Thyroid gland (tissue), 4 donors: ENCODE data around the gene GAB1. TPM values are rescaled to one million over a fixed set of nuclear protein-coding genes. Genes with fewer than 3 reads are reported as not detected.

ENCODE experiments used
- DNase-seq, 2 donors: peaks; one replicate each; pipeline ENCODE4 v3.0.0-alpha.2; 2019
- H3K27ac ChIP-seq, 3 donors: fragments of 200-600 bp; sonication (generic); 1 replicate in 2 of 3; 2 replicates in 1 of 3; pipeline ENCODE4 v1.5.1; 2016 to 2019; ENCODE audit warnings: mild to moderate bottlenecking in 1 of 3, moderate library complexity in 1 of 3
- H3K27me3 ChIP-seq: fragments of 200-600 bp; sonication (generic); one replicate; pipeline ENCODE4 v1.5.1; 2019
- H3K36me3 ChIP-seq, 2 donors: fragments of 200-600 bp; sonication (generic); one replicate each; pipeline ENCODE4 v1.5.1; 2016 to 2019
- H3K4me1 ChIP-seq, 2 donors: fragments of 200-600 bp; sonication (generic); one replicate each; pipeline ENCODE4 v1.5.1; 2017 to 2019
- H3K4me3 ChIP-seq, 3 donors: fragments of 200-600 bp; sonication (generic); replicated peaks in 1 of 3; 1 replicate in 2 of 3; 2 replicates in 1 of 3; pipeline ENCODE4 v1.5.1; 2016; ENCODE audit warnings: mild to moderate bottlenecking in 1 of 3
- H3K9me3 ChIP-seq: fragments of 200-600 bp; sonication (generic); one replicate; pipeline ENCODE4 v1.5.1; 2017
- CTCF ChIP-seq, 6 experiments: fragments of 200-600 bp in 3 of 6; fragments of 450-650 bp in 3 of 6; sonication (generic) in 3 of 6; IDR thresholded peaks; one replicate each; pipeline ENCODE4 v1.5.1; 2016 to 2019; ENCODE audit warnings: antibody characterized with exemption in 6 of 6, mild to moderate bottlenecking in 2 of 6, inconsistent platforms in 1 of 6, moderate library complexity in 1 of 6
- POLR2A ChIP-seq, 2 donors: fragments of 450-650 bp; IDR thresholded peaks; one replicate each; pipeline ENCODE4 v1.6.1; 2017; ENCODE audit warnings: antibody characterized with exemption in 2 of 2, mild to moderate bottlenecking in 2 of 2, moderate library complexity in 1 of 2
- WGBS, 2 donors: methylation state at CpG; one replicate each; pipeline ENCODE4 v1.1.5; 2017; 5-methylcytosine and 5-hydroxymethylcytosine counted together
- intact Hi-C: fragments of 100-400 bp; cut with DNase I; formaldehyde crosslinking; loops from one replicate; pipeline ENCODE4 v1.15.1; 2023
- total RNA-seq, 4 donors: library from RNA; depleted of rRNA; stranded (reverse); fragments of >200 nt; gene quantifications; one replicate each; pipeline ENCODE4 v1.2.3, GENCODE V29; 2016

The GAB1 gene
- total RNA-seq, 4 donors from 2014 or later, result 20.3 to 40.8 (median 32.5) TPM

DNA sequence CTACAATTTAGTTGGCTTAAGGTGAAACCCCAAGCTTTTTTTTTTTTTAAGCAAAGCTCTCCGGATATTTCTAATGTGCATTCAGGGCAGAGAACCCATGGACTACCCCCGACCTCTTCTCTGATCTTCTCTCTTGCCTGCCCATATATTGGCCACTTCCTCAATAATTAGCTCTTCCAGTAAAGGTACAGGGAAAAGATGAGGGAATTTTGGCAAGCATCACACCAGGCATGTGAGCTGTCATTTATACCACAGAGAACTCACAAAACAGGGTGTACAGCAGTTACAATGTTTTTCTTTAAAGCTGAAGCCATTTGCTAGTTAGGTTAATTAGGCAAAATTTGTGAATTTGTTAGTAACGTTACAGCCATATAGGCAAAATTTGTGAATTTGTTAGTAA, 73.3 kb downstream of the GAB1 start:
- no peaks in the 10 kb centered on the region for H3K36me3 ChIP-seq
- peak overlapping the region in 1 of 3 donors; percentile 55 for H3K27ac ChIP-seq
- H3K4me3 ChIP-seq, result no peak overlapping the region
- TF ChIP-seq POLR2A (IDR thresholded peaks at IDR 0.05), result no peak
- no peak for TF ChIP-seq CTCF (IDR thresholded peaks at IDR 0.05)
- H3K9me3 ChIP-seq, result no peaks in the 10 kb centered on the region
- peaks cover 15 to 34% of the 10 kb centered on the region in 2 donors for H3K4me1 ChIP-seq
- no peaks in the 10 kb centered on the region for H3K27me3 ChIP-seq
- intact Hi-C loops, result no loop called here
- DNase-seq, result no peak
- 86 to 89% methylated on average over 3 of the region's 3 CpGs for WGBS, 2 donors

DNA sequence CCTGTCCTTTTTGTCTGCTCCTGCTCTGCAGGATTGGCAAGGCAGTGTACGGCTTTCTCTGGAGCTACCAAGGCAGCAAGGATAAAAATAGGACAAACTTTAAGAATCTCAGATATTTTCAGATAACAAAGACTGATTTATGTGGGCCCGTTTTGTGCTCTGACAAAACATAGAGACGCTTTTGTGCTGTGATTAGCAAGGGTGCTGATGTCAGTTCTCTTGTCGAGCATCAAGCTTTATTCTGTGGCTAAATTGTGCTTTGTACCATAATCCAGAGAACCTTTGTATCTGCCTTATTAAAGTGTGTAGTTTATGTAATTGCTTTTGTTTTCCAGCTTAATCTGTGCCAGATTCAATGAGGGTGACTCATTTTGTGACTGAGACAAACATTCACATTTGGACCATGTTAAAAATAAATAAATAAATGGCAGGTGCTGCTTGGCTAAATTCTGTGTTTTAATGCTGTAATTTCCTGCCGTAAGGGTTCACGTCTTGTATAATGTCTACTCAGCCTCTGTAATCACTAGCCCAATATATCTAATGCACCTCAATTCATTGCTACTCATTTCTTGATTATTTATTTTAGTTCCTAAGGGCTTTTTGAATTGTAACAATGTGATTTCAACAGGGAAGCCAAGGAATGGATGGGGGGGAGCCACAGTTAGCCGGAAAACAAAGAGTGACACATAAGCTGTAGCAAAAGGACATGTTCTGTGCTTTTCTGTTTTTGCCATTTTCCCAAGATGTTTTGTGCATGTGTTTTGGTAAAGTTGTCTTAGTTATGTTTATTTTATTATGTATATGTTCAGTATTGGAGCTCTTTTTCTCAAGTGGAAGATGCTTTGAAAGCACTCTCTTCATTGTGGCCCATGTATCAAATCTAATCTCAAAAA, 75.1 kb downstream of the GAB1 start:
- DNase-seq, result no peak
- intact Hi-C loops, result no loop called here
- Histone ChIP-seq H3K9me3 (no peaks in the 10 kb centered on the region), H3K4me1 (peaks cover 12 to 18% of the 10 kb centered on the region in 2 donors), H3K27me3 (no peaks in the 10 kb centered on the region), H3K4me3 (no peak overlapping the region), H3K27ac (peak overlapping the region in 2 of 3 donors; percentile 18 to 55), H3K36me3 (no peaks in the 10 kb centered on the region)
- no peak for TF ChIP-seq POLR2A (IDR thresholded peaks at IDR 0.05)
- TF ChIP-seq CTCF (IDR thresholded peaks at IDR 0.05), result no peak
- WGBS, 2 donors, result 55 to 72% methylated on average over 7 of the region's 7 CpGs

DNA sequence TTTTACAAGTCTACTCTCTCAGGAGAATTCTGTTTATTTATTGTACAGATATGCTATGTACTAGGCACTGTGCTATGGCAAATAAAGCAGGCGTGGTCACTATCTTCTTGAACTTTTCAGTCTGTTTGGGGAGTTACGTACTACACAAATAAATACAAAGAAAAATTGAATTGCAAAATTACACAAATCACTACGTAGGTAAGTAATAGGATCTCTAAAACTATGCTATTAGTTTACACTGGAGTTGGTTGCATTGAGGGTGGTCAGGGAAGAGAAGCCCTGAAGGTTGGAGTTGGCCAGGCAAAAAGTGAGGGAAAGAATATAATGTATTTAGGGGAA, 75.7 kb downstream of the GAB1 start:
- no peak for DNase-seq
- peak overlapping the region in 1 of 3 donors; percentile 18 for H3K27ac ChIP-seq
- 76 to 79% methylated on average over 3 of the region's 3 CpGs for whole genome bisulfite sequencing, 2 donors
- H3K36me3 ChIP-seq, result no peaks in the 10 kb centered on the region
- no peaks in the 10 kb centered on the region for H3K27me3 ChIP-seq
- TF ChIP-seq CTCF (IDR thresholded peaks at IDR 0.05) (no peak), POLR2A (IDR thresholded peaks at IDR 0.05) (no peak)
- intact Hi-C loops, result no loop called here
- peaks cover 6 to 15% of the 10 kb centered on the region in 2 donors for H3K4me1 ChIP-seq
- H3K4me3 ChIP-seq, result no peak overlapping the region
- H3K9me3 ChIP-seq, result no peaks in the 10 kb centered on the region

GRCh38 chr4:143417679-143418403, 81.2 kb downstream of the GAB1 start:
- TF ChIP-seq POLR2A (IDR thresholded peaks at IDR 0.05) (no peak), CTCF (IDR thresholded peaks at IDR 0.05) (no peak)
- no peak overlapping the region for H3K4me3 ChIP-seq
- intact Hi-C loops, result no loop called here
- no peak for DNase-seq
- WGBS, 2 donors, result 85 to 87% methylated on average over 12 of the region's 12 CpGs
- no peak overlapping the region for H3K27ac ChIP-seq
- no peaks in the 10 kb centered on the region for H3K9me3 ChIP-seq
- H3K4me1 ChIP-seq, result no peaks in the 10 kb centered on the region
- no peaks in the 10 kb centered on the region for H3K27me3 ChIP-seq
- H3K36me3 ChIP-seq, result no peaks in the 10 kb centered on the region

- Histone ChIP-seq H3K9me3 (no peaks in the 10 kb centered on the region), H3K27ac (peak overlapping the region in 2 of 3 donors; percentile 5 to 46), H3K36me3 (no peaks in the 10 kb centered on the region), H3K27me3 (no peaks in the 10 kb centered on the region), H3K4me1 (no peaks in the 10 kb centered on the region), H3K4me3 (no peak overlapping the region)
- TF ChIP-seq CTCF (IDR thresholded peaks at IDR 0.05) (no peak), POLR2A (IDR thresholded peaks at IDR 0.05) (no peak)
- intact Hi-C loops, result no loop called here
- no peak for DNase-seq
- 74 to 79% methylated on average over 2 of the region's 2 CpGs for WGBS, 2 donors
Observed at GRCh38 chr4:143420227-143420626, 83.6 kb downstream of the GAB1 start.
